AG04450 (cell line): ENCODE measurements around the gene GPC2. TPM values are rescaled to one million over a fixed set of nuclear protein-coding genes. Genes with fewer than 3 reads are reported as not detected.

Source experiments
- CTCF ChIA-PET: fragments of 300-600, 350-600 bp; formaldehyde crosslinking; extraction: SDS; loops from one replicate; lab custom pipeline; 2022; ENCODE audit warnings: antibody characterized with exemption, inconsistent platforms; lab: Charles Lee
- POLR2A ChIA-PET: fragments of 350-600 bp; formaldehyde crosslinking; extraction: SDS; loops from one replicate; lab custom pipeline; 2021; ENCODE audit warnings: antibody characterized with exemption, inconsistent platforms; lab: Yijun Ruan, JAX
- DNase-seq: peaks from one replicate; pipeline ENCODE4 v3.0.0-alpha.2; 2011; ENCODE audit warnings: low read depth, low spot score
- H3K27ac ChIP-seq: one replicate; pipeline ENCODE4 v1.5.1; 2012; ENCODE audit warnings: low read depth, low read length, control low read depth
- H3K27me3 ChIP-seq: one replicate; pipeline ENCODE4 v1.6.0; 2012; ENCODE audit warnings: low read length; ENCODE audit not compliant: control insufficient read depth, insufficient read depth
- H3K4me3 ChIP-seq: 2 replicates; pipeline ENCODE4 v1.5.1; 2011; ENCODE audit warnings: mild to moderate bottlenecking, low read depth, low read length, control low read depth
- H3K9me3 ChIP-seq: 2 replicates; pipeline ENCODE4 v1.5.1; 2012; ENCODE audit warnings: low read length; ENCODE audit not compliant: control insufficient read depth, insufficient read depth
- CTCF ChIP-seq: IDR thresholded peaks from 2 replicates; pipeline ENCODE4 v1.5.1; 2011; ENCODE audit warnings: low read depth, low read length, control low read depth, inconsistent platforms
- polyA plus RNA-seq: library from polyadenylated mRNA; depleted of rRNA; stranded (reverse); fragments of >200 nt; gene quantifications from 2 replicates; pipeline ENCODE4 v1.2.3, GENCODE V29; 2011

Gene GPC2
- polyA plus RNA-seq, 1 experiment: 2.6 TPM

GRCh38 chr7:100210805-100211204 lies 33.6 kb upstream of the GPC2 start:
- H3K9me3 ChIP-seq: no peaks in the 10 kb centered on the region
- CTCF ChIA-PET: interaction anchor here (2.9 to 4.5 kb wide), 2 partner anchors 22 to 78 kb away, joined by 22 to 32 read pairs; no protein-coding TSS in a partner anchor
- no peak overlapping the region for H3K27ac ChIP-seq
- DNase-seq: no peak
- H3K4me3 ChIP-seq: no peak overlapping the region
- H3K27me3 ChIP-seq: peaks cover 5% of the 10 kb centered on the region
- POLR2A ChIA-PET: interaction anchor here (1.0 to 1.2 kb wide), 2 partner anchors 8 to 18 kb away, joined by 3 to 8 read pairs; no protein-coding TSS in a partner anchor
- no peak for TF ChIP-seq CTCF

GRCh38 chr7:100209493-100209892 lies 32.3 kb upstream of the GPC2 start:
- TF ChIP-seq CTCF: no peak
- Histone ChIP-seq H3K9me3 (no peaks in the 10 kb centered on the region), H3K27me3 (peaks cover 10% of the 10 kb centered on the region), H3K4me3 (no peak overlapping the region), H3K27ac (no peak overlapping the region)
- DNase-seq: no peak
- ChIA-PET POLR2A (no interaction called here), CTCF (interaction anchor here (2.9 to 4.5 kb wide), 2 partner anchors 20 to 77 kb away, joined by 22 to 32 read pairs; no protein-coding TSS in a partner anchor)

- POLR2A ChIA-PET: no interaction called here
- no peak for TF ChIP-seq CTCF
- no peak for DNase-seq
- no peak overlapping the region for H3K27ac ChIP-seq
- no peaks in the 10 kb centered on the region for H3K9me3 ChIP-seq
- peaks cover 12% of the 10 kb centered on the region for H3K27me3 ChIP-seq
- no peak overlapping the region for H3K4me3 ChIP-seq
- CTCF ChIA-PET: interaction anchor here (1.1 to 4.5 kb wide), 3 partner anchors 9 to 77 kb away, joined by 4 to 32 read pairs (median 22); no protein-coding TSS in a partner anchor
These were observed 31.8 kb upstream of the GPC2 start for GRCh38 chr7:100208911-100209408.

- POLR2A ChIA-PET: no interaction called here
- no peak for TF ChIP-seq CTCF
- Histone ChIP-seq H3K4me3 (no peak overlapping the region), H3K27ac (no peak overlapping the region), H3K27me3 (peaks cover 22% of the 10 kb centered on the region), H3K9me3 (no peaks in the 10 kb centered on the region)
- no peak for DNase-seq
- CTCF ChIA-PET: no interaction called here
These were observed 27.3 kb upstream of the GPC2 start for GRCh38 chr7:100204454-100204853.

- Histone ChIP-seq H3K27ac (no peak overlapping the region), H3K4me3 (no peak overlapping the region), H3K27me3 (peaks cover 31% of the 10 kb centered on the region), H3K9me3 (no peaks in the 10 kb centered on the region)
- DNase-seq: no peak
- TF ChIP-seq CTCF: no peak
- ChIA-PET CTCF (interaction anchor here (1.1 to 1.4 kb wide), 2 partner anchors 11 to 68 kb away, joined by 3 to 4 read pairs; no protein-coding TSS in a partner anchor), POLR2A (interaction anchor here (0.6 to 0.7 kb wide), 2 partner anchors 51 to 55 kb away, joined by 3 to 4 read pairs; no protein-coding TSS in a partner anchor)
These were observed 23.5 kb upstream of the GPC2 start for GRCh38 chr7:100200693-100201092.
